Activated naive CD8-positive, alpha-beta T cell treated with anti-CD3 and anti-CD28 coated beads, Interleukin-2, amount 50 U/mL, for 24 hours (primary cell): Measurements from ENCODE around the gene CES1.
"Not testable (repeated sequence)": the region's sequence is repeated elsewhere in the genome, so short reads cannot be mapped to it uniquely, and the experiment has no call there.

ENCODE experiments used
- ATAC-seq: fragments of 150-1000 bp; cut with Tn5 transposase; one replicate; pipeline ENCODE4 v1.10.0; 2021
- DNase-seq: peaks from one replicate; pipeline ENCODE4 v3.0.0; 2021
- H3K27ac Mint-ChIP-seq: one replicate; pipeline ENCODE4 v1.8.0; 2021; ENCODE audit warnings: mild to moderate bottlenecking, mixed read lengths
- H3K27me3 Mint-ChIP-seq: one replicate; pipeline ENCODE4 v1.8.0; 2021; ENCODE audit warnings: mixed read lengths
- H3K36me3 Mint-ChIP-seq: one replicate; pipeline ENCODE4 v1.8.0; 2021; ENCODE audit warnings: low read depth, mixed read lengths
- H3K4me1 Mint-ChIP-seq: one replicate; pipeline ENCODE4 v1.8.0; 2021; ENCODE audit warnings: mixed read lengths
- H3K4me3 Mint-ChIP-seq: one replicate; pipeline ENCODE4 v1.8.0; 2021; ENCODE audit warnings: mild to moderate bottlenecking, moderate library complexity, mixed read lengths
- H3K9me3 Mint-ChIP-seq: one replicate; pipeline ENCODE4 v1.8.0; 2021; ENCODE audit warnings: mixed read lengths

Gene CES1

DNA sequence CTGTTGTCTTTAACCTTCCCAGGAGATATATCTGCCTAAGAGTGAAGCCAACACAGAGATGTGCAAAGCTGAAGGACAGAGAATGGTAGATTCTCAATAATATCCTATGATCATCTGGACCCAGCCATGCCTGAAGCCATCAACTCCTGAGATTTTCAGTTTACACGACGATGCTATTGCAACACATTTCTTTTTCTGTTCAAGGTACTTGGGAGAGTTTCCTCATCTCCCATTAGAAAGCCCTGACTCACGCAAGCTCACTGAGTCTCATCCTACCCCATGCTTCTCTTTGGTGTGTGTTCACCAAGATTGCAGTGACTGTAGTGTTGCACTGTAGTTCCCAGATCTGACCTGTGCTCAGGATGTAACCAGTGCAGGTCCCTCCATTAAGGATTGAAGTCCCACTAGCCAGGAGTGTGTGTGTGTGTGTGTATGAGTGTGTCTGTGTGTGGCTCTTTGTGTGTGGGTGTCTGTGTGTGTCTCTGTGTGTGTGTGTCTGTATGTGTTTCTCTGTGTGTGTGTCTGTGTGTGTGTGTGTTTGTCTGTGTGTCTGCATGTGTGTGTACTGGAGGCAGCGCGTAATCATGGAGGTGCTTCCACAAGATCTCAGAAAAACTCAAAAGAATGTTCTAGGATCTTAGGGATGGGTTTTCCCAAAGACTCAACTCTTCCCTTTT is 15.5 kb downstream of the CES1 start:
- DNase-seq: no peak
- peaks cover 28% of the 10 kb centered on the region for H3K27me3 Mint-ChIP-seq
- no peaks in the 10 kb centered on the region for H3K36me3 Mint-ChIP-seq
- no peak overlapping the region for H3K4me3 Mint-ChIP-seq
- no peaks in the 10 kb centered on the region for H3K9me3 Mint-ChIP-seq
- no peak overlapping the region for H3K27ac Mint-ChIP-seq
- no peak for ATAC-seq
- no peaks in the 10 kb centered on the region for H3K4me1 Mint-ChIP-seq

DNA sequence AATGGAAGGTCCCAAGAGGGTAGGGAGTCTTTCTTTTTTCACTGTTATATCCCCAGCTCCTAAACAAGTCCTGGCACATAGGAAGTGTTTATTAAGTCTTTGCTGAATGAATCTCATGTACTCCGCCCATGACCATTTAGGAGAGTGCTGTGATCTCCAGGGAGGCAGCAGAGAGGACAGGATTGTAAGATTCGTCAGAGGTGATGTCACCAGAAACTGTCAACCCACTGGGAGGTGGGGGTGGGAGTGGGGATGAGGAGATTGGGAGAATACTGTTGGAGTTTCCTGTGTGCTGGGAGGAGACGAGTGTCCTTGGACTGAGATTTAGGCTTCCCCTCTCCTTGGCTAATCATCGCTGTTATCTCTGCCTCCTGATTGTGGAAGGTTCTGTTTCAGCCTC is 16.7 kb downstream of the CES1 start:
- H3K9me3 Mint-ChIP-seq, H3K4me3 Mint-ChIP-seq, H3K4me1 Mint-ChIP-seq, H3K36me3 Mint-ChIP-seq, H3K27ac Mint-ChIP-seq, ATAC-seq, DNase-seq: not testable (repeated sequence)
- peaks cover 29% of the 10 kb centered on the region for H3K27me3 Mint-ChIP-seq

GRCh38 chr16:55815320-55815719 is 17.6 kb downstream of the CES1 start:
- H3K27me3 Mint-ChIP-seq: peaks cover 29% of the 10 kb centered on the region
- DNase-seq: no peak
- H3K9me3 Mint-ChIP-seq: no peaks in the 10 kb centered on the region
- no peaks in the 10 kb centered on the region for H3K4me1 Mint-ChIP-seq
- H3K36me3 Mint-ChIP-seq: no peaks in the 10 kb centered on the region
- H3K4me3 Mint-ChIP-seq: no peak overlapping the region
- H3K27ac Mint-ChIP-seq: no peak overlapping the region
- ATAC-seq: no peak

DNA sequence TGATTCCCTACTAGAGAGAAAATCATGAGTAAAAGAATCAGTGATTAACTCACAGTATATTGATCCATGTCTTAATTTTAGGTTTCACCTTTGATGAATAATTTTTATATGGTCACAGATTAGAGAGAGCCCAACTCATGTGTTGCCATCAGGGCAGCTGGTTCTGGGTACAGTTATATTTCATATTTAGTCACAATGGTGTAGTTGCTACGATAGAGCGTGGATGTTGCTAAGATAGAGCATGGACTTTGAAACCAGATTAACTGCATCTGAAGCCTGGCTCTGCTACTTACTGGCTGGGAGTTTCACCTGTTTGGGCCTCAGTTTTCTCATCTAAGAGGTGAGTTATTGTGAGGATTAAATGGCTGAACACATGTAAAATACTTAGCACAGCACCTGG is 18.7 kb downstream of the CES1 start:
- ATAC-seq, H3K9me3 Mint-ChIP-seq, H3K4me1 Mint-ChIP-seq, H3K36me3 Mint-ChIP-seq, H3K27ac Mint-ChIP-seq, DNase-seq, H3K4me3 Mint-ChIP-seq: not testable (repeated sequence)
- peaks cover 30% of the 10 kb centered on the region for H3K27me3 Mint-ChIP-seq

DNA sequence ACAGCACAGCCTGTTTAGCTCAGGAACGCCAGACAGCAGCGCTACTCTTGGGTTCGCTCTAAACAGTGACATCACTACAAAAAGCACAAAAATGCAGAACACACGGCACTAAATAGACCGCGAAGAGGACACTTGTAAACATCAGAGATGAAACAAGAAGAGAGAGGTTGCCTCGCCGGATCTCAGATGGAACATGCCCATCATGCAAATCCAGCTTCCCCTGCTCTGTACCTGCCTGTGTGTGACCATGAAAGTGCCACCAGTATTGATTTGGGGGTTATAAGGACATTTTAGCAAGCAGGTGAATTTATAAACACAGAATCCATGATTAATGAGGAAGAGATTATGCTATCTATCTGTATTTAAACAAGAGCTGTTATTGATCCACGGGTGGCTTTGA is 19.2 kb downstream of the CES1 start:
- H3K4me3 Mint-ChIP-seq, H3K36me3 Mint-ChIP-seq: not testable (repeated sequence)

GRCh38 chr16:55812951-55813350 is 19.9 kb downstream of the CES1 start:
- Mint-ChIP-seq H3K27me3 (peaks cover 27% of the 10 kb centered on the region), H3K4me3 (no peak overlapping the region), H3K4me1 (no peaks in the 10 kb centered on the region)

More for the DNA sequence above, 19.2 kb downstream of the CES1 start:
- H3K9me3 Mint-ChIP-seq, H3K27ac Mint-ChIP-seq, DNase-seq, ATAC-seq, H3K4me1 Mint-ChIP-seq: not testable (repeated sequence)
- peaks cover 28% of the 10 kb centered on the region for H3K27me3 Mint-ChIP-seq

DNA sequence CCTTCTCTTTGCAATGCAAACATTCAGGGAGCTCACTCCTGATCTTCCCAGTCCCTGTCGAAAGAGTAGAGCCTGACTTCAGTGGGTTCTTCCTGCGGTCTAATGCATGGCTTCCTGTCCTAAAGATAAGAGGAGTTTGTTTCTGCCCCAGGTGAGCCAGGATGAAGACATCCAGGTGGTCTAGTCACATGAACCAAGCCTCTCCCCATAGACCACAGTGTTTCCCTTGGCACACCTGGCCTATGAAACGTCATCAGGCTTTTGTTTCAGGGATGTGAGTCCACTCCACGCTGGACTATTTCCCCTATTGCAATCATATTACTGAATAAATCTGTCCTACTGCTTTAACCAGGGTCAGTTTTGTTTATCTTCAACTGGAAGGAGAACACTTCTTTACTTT is 21.1 kb downstream of the CES1 start:
- Mint-ChIP-seq H3K36me3 (no peaks in the 10 kb centered on the region), H3K4me1 (no peaks in the 10 kb centered on the region), H3K27ac (no peak overlapping the region), H3K27me3 (peaks cover 23% of the 10 kb centered on the region), H3K4me3 (no peak overlapping the region), H3K9me3 (no peaks in the 10 kb centered on the region)
- no peak for ATAC-seq
- no peak for DNase-seq

More at GRCh38 chr16:55812951-55813350, 19.9 kb downstream of the CES1 start:
- H3K9me3 Mint-ChIP-seq: no peaks in the 10 kb centered on the region
- no peaks in the 10 kb centered on the region for H3K36me3 Mint-ChIP-seq
- ATAC-seq (no peak), DNase-seq (no peak)
- H3K27ac Mint-ChIP-seq: no peak overlapping the region

DNA sequence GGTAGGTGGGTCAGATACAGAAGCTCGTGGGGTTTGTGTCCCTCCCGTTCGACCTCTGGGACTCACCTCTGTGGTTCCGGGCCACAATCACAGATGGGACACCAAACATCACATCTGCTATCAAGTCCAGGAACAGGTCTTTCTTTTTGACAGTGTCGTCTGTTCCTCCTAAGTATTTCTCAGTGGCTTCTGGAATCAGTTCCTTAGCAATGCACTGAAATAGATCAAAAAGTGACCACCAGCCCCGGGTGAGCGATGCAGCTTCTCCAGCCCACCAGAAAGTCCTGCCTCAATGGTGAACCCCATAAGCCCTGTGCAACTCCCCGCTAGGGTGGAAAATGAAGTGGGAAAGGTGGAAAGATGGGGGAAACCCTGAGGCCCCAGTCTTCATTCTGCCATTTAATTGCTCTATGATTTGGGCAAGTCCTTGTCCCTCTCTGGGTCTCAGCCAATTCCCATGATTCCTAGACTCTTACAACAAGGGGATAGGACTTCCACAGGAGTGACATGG is 22.4 kb downstream of the CES1 start:
- no peak for ATAC-seq
- H3K36me3 Mint-ChIP-seq: no peaks in the 10 kb centered on the region
- no peaks in the 10 kb centered on the region for H3K4me1 Mint-ChIP-seq
- no peak for DNase-seq
- H3K27ac Mint-ChIP-seq: no peak overlapping the region
- no peaks in the 10 kb centered on the region for H3K9me3 Mint-ChIP-seq
- peaks cover 14% of the 10 kb centered on the region for H3K27me3 Mint-ChIP-seq
- H3K4me3 Mint-ChIP-seq: no peak overlapping the region

DNA sequence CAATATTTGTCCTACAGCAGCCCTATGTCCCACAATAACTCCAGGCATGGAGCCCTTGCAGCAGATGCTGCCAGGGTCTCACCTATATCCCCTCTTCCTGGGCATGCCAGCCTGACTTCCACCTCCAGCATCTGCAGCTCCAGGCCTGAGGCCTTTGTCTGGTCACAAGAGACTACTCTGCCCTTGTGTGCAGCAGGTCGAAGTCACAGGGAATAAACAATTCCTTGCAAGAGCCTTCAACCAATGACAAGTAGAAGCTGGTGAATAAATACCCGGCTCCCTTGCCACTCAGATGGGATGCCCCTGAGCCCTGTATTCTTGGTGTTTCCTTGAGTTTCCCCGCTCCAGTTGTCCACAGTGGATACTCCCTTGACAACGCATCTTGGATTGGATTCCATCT is 23.0 kb downstream of the CES1 start:
- Mint-ChIP-seq H3K4me3 (no peak overlapping the region), H3K36me3 (no peaks in the 10 kb centered on the region), H3K27ac (no peak overlapping the region), H3K9me3 (no peaks in the 10 kb centered on the region), H3K27me3 (peaks cover 12% of the 10 kb centered on the region), H3K4me1 (no peaks in the 10 kb centered on the region)
- no peak for ATAC-seq
- DNase-seq: no peak

GRCh38 chr16:55809386-55809785 is 23.5 kb downstream of the CES1 start:
- Mint-ChIP-seq H3K9me3 (no peaks in the 10 kb centered on the region), H3K36me3 (no peaks in the 10 kb centered on the region), H3K4me1 (no peaks in the 10 kb centered on the region), H3K27ac (no peak overlapping the region), H3K4me3 (no peak overlapping the region), H3K27me3 (peaks cover 12% of the 10 kb centered on the region)
- ATAC-seq (no peak), DNase-seq (no peak)

DNA sequence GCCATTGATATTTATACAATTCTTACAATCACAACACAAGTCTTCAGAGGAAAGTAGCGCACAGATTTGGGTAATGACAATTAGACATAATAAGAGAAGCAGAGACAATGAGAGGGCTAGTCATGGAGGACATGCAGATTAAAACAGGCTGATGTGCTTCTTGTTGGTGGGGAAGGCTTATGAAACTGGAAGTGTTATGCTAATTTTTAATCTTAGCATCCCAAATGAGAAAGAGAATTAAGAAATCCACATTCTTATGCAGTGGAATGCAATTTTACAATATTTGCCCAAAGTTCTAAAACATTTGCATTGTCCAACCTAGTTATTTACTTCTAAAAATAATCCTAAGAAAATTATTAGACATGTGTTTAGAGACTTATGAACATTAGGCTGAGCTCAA is 24.6 kb downstream of the CES1 start:
- DNase-seq, H3K4me1 Mint-ChIP-seq, H3K4me3 Mint-ChIP-seq: not testable (repeated sequence)

GRCh38 chr16:55805104-55805503 is 27.8 kb downstream of the CES1 start:
- not testable (repeated sequence) for DNase-seq, H3K27me3 Mint-ChIP-seq, H3K36me3 Mint-ChIP-seq, ATAC-seq, H3K9me3 Mint-ChIP-seq, H3K4me3 Mint-ChIP-seq, H3K4me1 Mint-ChIP-seq, H3K27ac Mint-ChIP-seq

More for the DNA sequence above, 24.6 kb downstream of the CES1 start:
- H3K36me3 Mint-ChIP-seq, ATAC-seq, H3K27ac Mint-ChIP-seq, H3K9me3 Mint-ChIP-seq: not testable (repeated sequence)
- peaks cover 12% of the 10 kb centered on the region for H3K27me3 Mint-ChIP-seq

- not testable (repeated sequence) for H3K4me3 Mint-ChIP-seq, H3K27me3 Mint-ChIP-seq, DNase-seq, H3K27ac Mint-ChIP-seq, H3K9me3 Mint-ChIP-seq, ATAC-seq, H3K36me3 Mint-ChIP-seq, H3K4me1 Mint-ChIP-seq
Measured at GRCh38 chr16:55803681-55804080, 29.2 kb downstream of the CES1 start.

DNA sequence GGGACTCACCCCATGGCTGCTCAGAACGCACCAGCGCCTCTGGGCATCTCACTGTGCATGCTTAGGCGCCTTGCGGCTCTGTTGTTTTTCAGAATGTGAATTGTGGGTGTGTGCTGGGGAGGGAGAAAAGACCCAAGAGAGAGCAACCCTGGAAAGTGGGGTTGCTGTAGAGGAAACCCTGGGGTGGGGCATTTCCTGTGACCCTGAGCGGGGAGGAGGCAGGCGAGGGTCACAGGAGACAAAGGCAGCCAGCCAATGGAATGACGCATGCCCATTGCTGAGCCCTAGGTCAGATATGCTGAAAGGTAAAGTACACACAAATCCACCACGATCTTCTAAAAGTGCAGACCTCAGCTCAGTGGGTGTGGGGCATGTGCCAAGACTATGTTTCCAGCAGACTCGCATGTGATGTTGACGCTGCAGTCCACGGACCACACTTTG is 39.9 kb downstream of the CES1 start:
- ATAC-seq, H3K27ac Mint-ChIP-seq, H3K9me3 Mint-ChIP-seq, H3K4me3 Mint-ChIP-seq, DNase-seq, H3K36me3 Mint-ChIP-seq, H3K27me3 Mint-ChIP-seq, H3K4me1 Mint-ChIP-seq: not testable (repeated sequence)

GRCh38 chr16:55791512-55791911 is 41.4 kb downstream of the CES1 start:
- not testable (repeated sequence) for H3K36me3 Mint-ChIP-seq, H3K27ac Mint-ChIP-seq, H3K27me3 Mint-ChIP-seq, H3K4me1 Mint-ChIP-seq, H3K9me3 Mint-ChIP-seq, H3K4me3 Mint-ChIP-seq, DNase-seq, ATAC-seq

DNA sequence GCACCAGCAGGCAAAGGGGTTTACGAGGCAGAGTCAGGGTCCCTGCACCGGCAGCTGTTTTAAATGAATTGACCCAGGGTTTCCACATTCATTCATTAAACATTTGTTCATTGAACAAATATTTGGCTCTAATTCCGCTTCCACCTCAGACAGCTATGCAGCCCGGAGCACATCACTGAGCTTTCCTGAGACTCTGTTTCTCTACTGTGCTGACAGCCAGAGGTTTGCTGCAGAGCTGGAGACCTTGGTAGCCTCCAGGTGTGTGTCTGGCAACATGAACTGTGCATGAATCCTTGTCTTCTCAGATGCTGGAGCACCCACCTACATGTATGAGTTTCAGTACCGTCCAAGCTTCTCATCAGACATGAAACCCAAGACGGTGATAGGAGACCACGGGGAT is 42.7 kb downstream of the CES1 start:
- not testable (repeated sequence) for DNase-seq, H3K27ac Mint-ChIP-seq, H3K4me1 Mint-ChIP-seq, H3K4me3 Mint-ChIP-seq, ATAC-seq, H3K9me3 Mint-ChIP-seq, H3K36me3 Mint-ChIP-seq, H3K27me3 Mint-ChIP-seq
